Stimulated activated CD8-positive, alpha-beta memory T cell treated with anti-CD3 and anti-CD28 coated beads, Interleukin-15, amount 100 ng/mL, for 24 hours (primary cell): ENCODE measurements around the gene TERC.
A peak's percentile ranks its signal among the peaks of the same experiment; 100 is the strongest.
"Not testable (repeated sequence)": the region's sequence is repeated elsewhere in the genome, so short reads cannot be mapped to it uniquely, and the experiment has no call there.

Source experiments
- DNase-seq: peaks from one replicate; pipeline ENCODE4 v3.0.0-alpha.2; 2020; ENCODE audit warnings: low read depth

Gene TERC

DNA sequence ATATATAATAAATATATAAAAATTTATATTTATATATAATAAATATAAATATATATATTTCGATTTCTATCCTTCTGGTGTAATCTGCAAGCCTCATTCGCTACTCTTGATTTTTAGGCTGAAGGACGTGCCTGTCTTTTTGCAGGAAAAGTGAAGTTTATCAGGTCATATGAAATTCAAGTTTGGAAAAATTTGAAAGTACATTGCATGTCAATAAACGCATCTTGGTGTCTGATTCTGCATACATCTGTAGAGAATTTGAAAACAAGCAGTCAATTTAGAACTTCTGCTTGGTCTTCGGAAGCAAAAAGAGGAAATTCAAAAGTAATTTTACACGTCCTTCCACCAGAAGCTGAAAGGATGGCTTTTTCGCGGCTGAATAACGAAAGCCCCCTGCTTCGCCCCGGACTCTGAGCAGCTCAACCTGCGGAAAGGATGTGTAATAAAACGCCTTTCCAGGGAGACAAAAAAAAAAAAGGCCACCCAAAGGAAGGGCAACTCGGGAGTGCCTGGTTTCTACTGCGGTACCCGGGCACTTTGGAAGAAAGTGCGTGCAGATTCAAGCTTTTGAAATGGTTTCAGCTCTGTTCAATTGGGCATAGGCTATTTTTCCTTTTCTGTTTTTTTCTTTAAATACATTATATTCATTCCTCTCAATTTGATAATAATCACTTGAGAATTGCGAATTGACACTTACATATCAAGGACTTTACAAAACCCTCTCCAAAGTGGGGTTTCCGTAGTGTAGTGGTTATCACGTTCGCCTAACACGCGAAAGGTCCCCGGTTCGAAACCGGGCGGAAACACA is 6.8 kb upstream of the TERC start:
- no peak for DNase-seq

DNA sequence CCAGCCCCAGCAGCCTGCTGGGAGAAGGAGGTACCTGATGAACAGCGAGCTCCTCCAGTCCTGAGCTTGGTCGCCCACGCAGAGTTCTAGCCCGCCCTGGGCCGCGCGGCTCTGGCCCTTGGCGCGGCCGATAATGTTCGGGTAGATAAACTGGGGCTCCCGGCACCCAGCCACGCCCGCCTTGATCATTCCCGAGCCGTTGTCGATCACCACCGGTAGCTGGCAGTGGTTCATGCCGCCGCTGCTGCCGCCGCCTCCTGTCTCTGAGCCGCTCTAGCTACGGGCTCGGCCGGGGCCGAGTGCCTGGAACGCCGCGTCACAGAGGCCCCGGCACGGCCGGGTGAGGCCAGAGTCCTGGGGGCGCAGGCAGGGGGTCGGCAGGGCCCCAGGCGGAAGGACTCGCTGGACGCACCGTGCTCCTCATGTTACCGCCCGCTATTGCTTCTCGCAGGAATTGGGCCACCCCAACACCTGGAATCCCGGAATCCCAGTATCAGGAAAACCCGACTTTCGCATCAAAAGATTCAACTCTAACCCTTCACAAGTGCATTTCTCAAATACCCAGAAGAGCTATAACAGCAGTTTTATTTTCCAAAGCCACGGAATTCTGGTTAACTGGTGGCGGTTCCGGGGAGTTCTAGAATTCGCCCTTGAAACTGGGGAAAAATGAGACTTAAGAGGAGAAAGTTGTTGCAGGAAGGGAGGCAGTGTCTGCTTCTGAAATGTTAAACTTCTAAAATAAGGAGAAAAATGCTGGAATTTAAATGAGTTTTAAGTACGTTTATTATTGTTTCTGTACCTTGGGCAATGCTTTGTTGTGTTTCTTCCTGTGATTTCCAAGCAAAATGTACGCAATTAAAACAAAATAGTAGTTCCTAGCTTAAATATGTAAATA is 4.7 kb upstream of the TERC start, which contains the start of gene ACTRT3:
TSS of gene ACTRT3 (minus strand) at position 275 of the 895 bp plus-strand sequence. CDS start at position 234, 41 bp downstream.
- DNase-seq: peak; percentile 38

DNA sequence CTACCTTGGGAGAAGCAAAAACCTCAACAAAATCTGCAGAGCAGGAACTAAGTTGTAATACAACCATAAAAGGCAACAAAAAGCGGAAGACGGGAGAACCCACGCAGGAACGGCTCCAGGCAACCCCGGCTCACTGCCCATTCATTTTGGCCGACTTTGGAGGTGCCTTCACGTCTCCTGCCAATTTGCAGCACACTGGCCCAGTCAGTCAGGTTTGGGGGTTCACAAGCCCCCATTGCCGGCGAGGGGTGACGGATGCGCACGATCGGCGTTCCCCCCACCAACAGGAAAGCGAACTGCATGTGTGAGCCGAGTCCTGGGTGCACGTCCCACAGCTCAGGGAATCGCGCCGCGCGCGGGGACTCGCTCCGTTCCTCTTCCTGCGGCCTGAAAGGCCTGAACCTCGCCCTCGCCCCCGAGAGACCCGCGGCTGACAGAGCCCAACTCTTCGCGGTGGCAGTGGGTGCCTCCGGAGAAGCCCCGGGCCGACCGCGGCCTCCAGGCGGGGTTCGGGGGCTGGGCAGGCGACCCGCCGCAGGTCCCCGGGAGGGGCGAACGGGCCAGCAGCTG is 463 bp downstream of the TERC start:
- peak; percentile 42 for DNase-seq

DNA sequence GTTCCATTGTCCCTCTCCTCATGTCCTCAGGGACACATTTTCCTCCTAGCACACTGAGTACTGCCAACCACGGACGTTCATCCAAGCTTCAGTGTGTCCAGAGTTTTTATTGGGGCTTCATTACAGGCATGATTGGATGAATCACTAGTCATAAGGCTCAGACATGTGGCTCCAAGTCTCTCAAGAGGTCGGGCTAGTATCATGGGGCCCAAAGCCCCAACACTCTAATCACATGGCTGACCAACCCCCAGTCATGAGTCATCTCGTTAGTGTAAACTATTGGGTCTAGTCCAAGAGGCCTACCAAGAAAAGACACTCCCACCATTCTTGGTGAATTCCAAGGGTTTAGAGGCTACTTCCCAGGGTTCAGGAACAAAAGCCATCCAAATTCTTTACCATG is 4.4 kb downstream of the TERC start:
- no peak for DNase-seq

DNA sequence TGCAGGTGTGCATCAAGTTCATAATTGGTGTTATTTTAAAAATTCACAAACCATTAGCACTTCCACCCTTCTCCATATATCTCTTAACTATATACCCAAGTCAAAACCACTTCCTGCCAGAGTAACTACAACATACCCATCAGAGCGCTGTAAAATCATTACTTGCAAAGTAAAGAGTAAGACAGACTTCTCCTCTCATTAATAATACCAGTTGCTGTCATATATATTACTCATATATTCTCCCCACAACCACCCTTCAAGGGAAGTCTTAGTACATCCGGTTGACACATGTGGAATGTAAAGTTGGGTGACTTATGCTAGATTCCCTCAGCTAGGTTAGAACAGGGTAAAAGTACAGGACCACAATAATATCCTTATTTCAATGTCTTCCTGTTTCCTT is 5.6 kb downstream of the TERC start:
- no peak for DNase-seq

DNA sequence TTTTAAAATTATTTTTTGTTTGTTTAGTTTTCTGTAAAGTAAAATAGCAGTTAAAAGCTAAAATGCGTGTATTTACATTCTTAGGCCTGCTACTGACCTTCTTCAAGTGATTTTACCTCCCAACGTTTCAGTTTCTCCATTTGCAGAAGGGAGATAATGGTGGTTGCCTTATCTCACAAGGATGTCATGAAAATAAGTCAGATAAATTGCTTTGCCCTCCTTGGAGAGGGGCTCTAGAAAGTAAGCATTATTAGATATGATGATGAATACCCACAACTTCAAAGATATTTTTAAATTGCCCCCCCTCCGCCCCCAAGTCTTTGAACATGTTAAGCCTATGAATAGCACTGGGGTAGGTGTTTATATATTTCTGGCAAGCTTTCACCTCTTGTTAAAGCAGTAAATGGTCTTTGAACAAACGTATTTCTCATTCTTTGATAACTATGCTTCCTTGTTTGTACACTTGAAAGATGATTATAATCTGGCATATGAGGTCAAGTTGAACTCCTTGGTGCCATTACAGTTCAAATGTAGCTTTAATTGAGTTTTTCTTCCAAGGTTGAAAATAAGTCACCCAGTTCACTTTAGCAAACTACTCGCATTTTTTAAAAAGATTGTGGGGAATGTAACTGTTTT is 6.4 kb downstream of the TERC start:
- DNase-seq: no peak

DNA sequence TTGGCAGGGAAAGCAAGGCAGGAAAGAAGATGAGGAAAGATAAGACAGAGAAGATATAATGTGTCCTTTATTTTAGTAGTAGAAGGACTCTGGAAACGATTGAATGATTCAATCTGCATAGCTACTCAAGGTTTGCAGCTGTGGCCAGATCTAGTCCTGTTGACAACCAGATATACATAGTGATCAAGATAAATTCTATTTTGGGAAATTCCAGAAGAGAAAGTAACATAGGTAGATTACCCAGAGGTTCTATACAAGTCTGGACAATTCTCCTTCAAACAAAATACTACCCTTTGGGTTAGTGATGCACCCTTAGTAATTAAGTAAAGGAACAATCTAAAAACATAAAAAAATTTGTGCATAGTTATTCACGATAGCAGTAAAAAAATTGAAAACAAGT is 9.4 kb downstream of the TERC start:
- DNase-seq: no peak

DNA sequence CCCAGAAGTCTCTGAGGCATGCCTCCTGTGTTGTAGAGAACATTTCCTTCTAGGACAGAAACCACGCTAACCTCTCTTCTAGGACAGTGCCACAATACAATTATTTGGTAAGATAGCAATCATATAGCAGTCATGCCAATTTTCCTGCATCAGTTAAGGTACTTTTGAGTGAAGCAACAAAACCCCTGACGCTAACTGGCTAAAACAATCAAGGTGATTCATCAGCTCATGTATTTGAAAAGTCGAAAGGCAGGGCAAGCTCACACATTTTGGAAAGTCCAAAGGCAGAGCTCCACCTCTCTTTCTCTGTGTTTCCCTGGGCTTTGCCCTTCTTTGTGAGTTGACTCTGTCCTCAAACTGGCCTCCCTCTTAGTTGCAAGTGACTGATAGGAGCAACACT is 10.1 kb downstream of the TERC start:
- no peak for DNase-seq

DNA sequence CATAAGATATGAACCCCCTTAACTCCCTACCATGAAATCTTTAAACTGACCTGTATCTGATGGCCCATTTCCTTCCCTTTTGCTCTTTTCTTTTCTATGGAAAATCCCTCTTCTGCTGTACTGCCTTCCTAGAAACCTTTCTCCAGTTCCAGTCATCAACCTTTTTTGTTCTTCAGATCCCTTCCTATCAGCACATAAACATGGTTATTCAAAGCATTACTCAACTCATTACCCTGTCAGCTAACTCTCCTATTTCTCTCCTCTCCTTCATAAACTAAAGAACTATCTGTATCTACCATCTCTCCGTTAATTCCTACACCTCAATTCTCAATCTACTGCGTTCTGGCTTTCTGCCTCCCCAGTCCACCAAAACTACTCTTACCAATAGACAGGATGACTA is 13.0 kb downstream of the TERC start:
- no peak for DNase-seq

DNA sequence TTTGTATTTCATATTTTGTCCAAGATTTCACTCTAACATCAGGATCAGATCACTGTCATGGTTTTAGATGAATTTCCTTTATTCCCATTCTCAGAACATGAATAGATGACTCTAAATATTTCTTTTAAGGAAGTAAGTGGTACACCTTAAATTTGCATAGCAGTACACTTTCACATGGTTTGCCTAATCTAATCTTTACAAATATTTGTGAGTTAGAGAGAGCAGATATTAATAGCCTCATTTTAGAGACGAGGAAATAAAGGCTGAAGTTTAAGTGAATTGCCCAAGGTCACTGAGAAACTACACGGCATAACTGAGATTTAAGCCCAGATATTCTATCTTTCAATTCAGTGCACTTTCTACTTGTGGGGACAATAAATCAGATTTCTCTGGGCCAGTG is 14.2 kb downstream of the TERC start:
- no peak for DNase-seq

DNA sequence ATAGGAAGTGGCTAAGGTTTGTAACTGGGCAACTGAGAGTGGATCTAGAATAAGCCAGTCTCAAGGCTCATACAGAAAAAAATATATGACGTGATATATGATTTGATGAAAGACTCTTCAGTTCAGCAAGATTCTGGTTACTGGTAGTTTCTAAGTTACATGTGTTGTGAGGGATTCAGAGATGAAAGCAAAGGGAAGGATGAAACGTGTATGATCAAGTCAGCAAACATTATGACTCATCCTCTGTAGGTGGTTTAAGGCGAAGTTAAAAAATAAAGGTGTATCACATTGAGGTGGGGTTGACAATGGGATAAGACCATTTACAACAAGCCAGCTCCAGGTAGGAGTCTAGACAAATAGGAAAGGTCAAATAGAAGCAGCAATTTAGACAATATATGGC is 16.2 kb downstream of the TERC start:
- no peak for DNase-seq

DNA sequence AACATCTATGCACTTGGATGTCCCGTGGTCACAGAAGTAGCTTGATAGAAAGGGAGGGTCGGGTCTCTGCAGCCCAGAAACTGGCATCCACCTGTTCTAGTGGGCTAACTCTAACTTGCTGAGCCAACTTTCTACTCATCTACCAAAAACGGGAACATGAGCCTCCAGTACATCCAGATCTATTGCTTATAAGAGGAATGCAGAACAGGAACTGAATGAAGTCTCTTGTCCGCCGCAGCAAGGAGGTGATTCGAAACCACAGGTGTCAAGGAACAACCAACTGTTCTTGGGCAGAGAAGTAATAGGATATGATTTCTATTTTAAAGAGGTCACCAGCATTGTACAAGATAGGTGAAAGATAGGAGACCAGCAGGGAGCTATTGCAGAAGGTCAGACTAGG is 17.9 kb downstream of the TERC start:
- no peak for DNase-seq

DNA sequence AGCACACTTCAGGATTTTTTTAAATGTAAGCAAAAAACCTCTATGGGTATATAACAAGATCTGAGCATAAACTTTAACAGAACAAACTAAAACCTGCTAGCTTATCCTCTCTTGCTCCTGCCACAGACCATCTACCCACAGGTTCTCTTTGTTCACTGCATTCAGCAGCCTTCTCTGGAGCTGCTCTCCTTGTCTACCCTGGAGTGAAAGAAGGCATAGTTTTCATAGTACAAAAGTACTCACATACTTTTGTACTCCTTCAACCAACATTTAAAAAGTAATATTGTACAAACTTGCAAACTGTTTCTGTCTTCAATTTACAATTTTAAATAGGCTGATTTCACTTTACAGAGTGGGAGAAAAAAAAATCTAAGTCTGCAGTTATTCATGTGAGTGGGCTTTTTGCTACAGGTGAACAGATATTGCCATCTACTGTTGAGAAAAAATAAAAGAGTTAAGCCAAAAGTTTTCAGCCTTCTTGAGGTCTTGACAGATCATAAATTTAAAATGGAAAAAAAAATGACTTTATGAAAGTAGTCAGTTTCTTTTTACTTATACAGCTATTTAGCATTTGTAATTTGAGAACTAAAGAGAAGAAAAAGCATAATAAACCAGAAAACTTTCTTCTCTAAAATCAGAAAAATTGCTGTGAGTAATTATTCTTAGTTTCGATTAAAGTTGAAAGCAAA is 20.4 kb downstream of the TERC start:
- DNase-seq: no peak

DNA sequence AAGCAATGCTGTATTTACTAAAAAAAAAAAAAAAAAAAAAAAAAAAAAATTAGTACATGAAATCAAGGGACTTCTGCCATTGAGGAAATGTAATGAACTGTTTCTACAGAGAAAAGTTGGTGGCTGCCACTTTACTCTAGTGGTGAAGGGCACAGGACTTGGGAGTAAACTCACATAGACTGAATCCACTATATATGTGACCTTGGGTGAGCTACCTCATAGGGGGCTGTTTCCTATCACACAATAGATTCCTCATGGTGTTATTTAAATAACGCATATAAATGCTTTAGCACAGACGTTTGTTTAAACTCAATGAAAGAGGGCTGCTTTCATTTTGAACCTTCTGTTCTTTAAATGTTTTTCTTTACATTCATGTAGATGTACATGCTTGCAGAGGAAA is 25.8 kb downstream of the TERC start:
- no peak for DNase-seq

DNA sequence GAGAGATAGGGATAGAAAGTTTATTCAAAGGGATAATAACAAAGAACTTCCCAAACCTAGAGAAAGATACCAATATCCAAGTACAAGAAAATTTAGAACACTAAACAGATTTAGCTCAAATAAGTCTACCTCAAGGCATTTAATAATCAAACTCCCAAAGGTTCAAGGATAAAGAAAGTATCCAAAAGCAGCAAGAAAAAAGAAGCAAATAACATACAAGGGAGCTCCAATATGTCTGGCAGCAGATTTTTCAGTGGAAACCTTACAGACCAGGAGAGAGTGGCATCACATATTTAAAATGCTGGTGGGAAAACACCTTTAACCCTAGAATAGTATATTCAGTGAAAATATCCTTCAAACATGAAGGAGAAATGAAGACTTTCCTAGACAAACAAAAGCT is 33.0 kb downstream of the TERC start:
- not testable (repeated sequence) for DNase-seq

DNA sequence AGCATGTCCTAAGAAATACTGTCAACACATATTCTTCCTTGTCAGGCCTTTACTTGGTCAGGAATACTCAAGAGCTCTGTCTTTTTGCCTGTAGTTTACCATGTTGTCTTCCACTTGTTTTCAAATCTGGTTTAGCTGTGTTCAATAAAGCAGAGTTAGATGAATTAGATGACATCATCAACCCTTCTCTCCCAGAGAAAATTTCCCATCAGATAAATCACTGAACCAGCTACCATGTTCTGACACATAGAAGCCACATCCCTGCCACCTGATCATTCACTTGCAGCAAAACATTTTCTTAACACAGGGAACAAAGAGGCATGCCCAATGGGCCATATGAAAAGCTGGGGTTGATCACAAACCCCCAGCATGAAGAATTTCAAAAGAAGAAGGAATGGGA is 42.1 kb downstream of the TERC start:
- DNase-seq: no peak

DNA sequence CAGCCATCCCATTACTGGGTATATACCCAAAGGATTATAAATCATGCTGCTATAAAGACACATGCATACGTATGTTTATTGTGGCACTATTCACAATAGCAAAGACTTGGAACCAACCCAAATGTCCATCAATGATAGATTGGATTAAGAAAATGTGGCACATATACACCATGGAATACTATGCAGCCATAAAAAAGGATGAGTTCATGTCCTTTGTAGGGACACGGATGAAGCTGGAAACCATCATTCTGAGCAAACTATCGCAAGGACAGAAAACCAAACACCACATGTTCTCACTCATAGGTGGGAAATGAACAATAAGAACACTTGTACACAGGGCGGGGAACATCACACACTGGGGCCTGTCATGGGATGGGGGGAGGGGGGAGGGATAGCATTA is 46.4 kb downstream of the TERC start:
- not testable (repeated sequence) for DNase-seq
